NCI-H82 treated with DMSO at 0.1 percent for 48 hours (cell line): ENCODE results near the gene RAB35.

ENCODE experiments used
- DNase-seq: peaks from one replicate; lab custom pipeline; 2025; ENCODE audit not compliant: unreplicated experiment; lab: John Stamatoyannopoulos, UW

RAB35 gene

GRCh38 chr12:120090206-120090605 is 26.3 kb downstream of the RAB35 start:
- DNase-seq = no peak

GRCh38 chr12:120089796-120090195 is 26.8 kb downstream of the RAB35 start:
- DNase-seq = no peak

GRCh38 chr12:120089105-120089504 is 27.4 kb downstream of the RAB35 start:
- no peak for DNase-seq

- peak; percentile 98 for DNase-seq
Observed at GRCh38 chr12:120086801-120087621, 29.5 kb downstream of the RAB35 start.

GRCh38 chr12:120085920-120086645 is 30.5 kb downstream of the RAB35 start:
- DNase-seq = no peak

GRCh38 chr12:120081641-120082040 is 34.9 kb downstream of the RAB35 start:
- DNase-seq = no peak

- no peak for DNase-seq
Observed at GRCh38 chr12:120079411-120080400, 36.8 kb downstream of the RAB35 start.

GRCh38 chr12:120078868-120079267 is 37.7 kb downstream of the RAB35 start:
- DNase-seq = no peak

- DNase-seq = no peak
Observed at GRCh38 chr12:120077260-120077659, 39.3 kb downstream of the RAB35 start.

GRCh38 chr12:120076651-120077050 is 39.9 kb downstream of the RAB35 start:
- DNase-seq = no peak

- no peak for DNase-seq
Observed at GRCh38 chr12:120075034-120075616, 41.4 kb downstream of the RAB35 start.

- DNase-seq = no peak
Observed at GRCh38 chr12:120072472-120073249, 43.9 kb downstream of the RAB35 start.

GRCh38 chr12:120071493-120072020 is 45.0 kb downstream of the RAB35 start:
- no peak for DNase-seq

- no peak for DNase-seq
Observed at GRCh38 chr12:120069278-120069677, 47.3 kb downstream of the RAB35 start.

- no peak for DNase-seq
Observed at GRCh38 chr12:120067901-120068300, 48.7 kb downstream of the RAB35 start.

- no peak for DNase-seq
Observed at GRCh38 chr12:120067084-120067869, 49.3 kb downstream of the RAB35 start.

- no peak for DNase-seq
Observed at GRCh38 chr12:120066341-120066740, 50.2 kb downstream of the RAB35 start.

- DNase-seq = no peak
Observed at GRCh38 chr12:120065472-120065871, 51.1 kb downstream of the RAB35 start.
